ENCODE data around the gene PLAAT2. TPM values are rescaled to one million over a fixed set of nuclear protein-coding genes. Genes with fewer than 3 reads are reported as not detected.
"Not testable (repeated sequence)": the region's sequence is repeated elsewhere in the genome, so short reads cannot be mapped to it uniquely, and the experiment has no call there.

The PLAAT2 gene
- total RNA-seq, 2 experiments from 2014 or later, result 0.34 to 0.49 TPM

- H3K27ac ChIP-seq (ENCODE audit: low read depth in 1 of 2, low read length in 2 of 2); intact Hi-C loops (cut with DNase I, micrococcal nuclease); H3K4me3 Mint-ChIP-seq; H3K27ac Mint-ChIP-seq; CTCF ChIA-PET; H3K27me3 ChIP-seq (ENCODE audit: control insufficient read depth in 1 of 2, insufficient read depth in 2 of 2, low read length in 2 of 2); POLR2A ChIA-PET; H3K9me3 Mint-ChIP-seq; H3K36me3 ChIP-seq (ENCODE audit: insufficient read depth, low read length); H3K36me3 Mint-ChIP-seq (ENCODE audit: low read depth); H3K4me3 ChIP-seq (ENCODE audit: low read length); ATAC-seq (ENCODE audit: poor library complexity); H3K9me3 ChIP-seq (ENCODE audit: control insufficient read depth in 1 of 2, insufficient read depth in 1 of 2, low read length in 2 of 2); DNase-seq; H3K27me3 Mint-ChIP-seq: not testable (repeated sequence)
- H3K4me1 ChIP-seq (ENCODE audit: insufficient read depth, low read length), result peaks cover 31% of the 10 kb centered on the region
- peaks cover 49% of the 10 kb centered on the region for H3K4me1 Mint-ChIP-seq (ENCODE audit: low read depth)
Measured at GRCh38 chr11:63528156-63528555, 35.0 kb downstream of the PLAAT2 start.

GRCh38 chr11:63527667-63528066 lies 35.5 kb downstream of the PLAAT2 start:
- Mint-ChIP-seq H3K27ac (no peak overlapping the region), H3K4me3 (no peak overlapping the region), H3K36me3 (ENCODE audit: low read depth) (no peaks in the 10 kb centered on the region), H3K9me3 (no peaks in the 10 kb centered on the region), H3K27me3 (no peaks in the 10 kb centered on the region), H3K4me1 (ENCODE audit: low read depth) (peaks cover 44% of the 10 kb centered on the region)
- TF ChIP-seq CTCF (IDR thresholded peaks at IDR 0.05), result no peak
- ChIA-PET CTCF (no interaction called here), POLR2A (interaction anchor here (0.9 kb wide), 1 partner anchor 9 kb away, joined by 3 read pairs; the partner anchor contains the start of gene PLAAT4)
- intact Hi-C loops (cut with DNase I, micrococcal nuclease), result no loop called here
- no peak overlapping the region for H3K27ac ChIP-seq (ENCODE audit: low read depth in 1 of 2, low read length in 2 of 2)
- DNase-seq, result no peak
- no peaks in the 10 kb centered on the region for H3K36me3 ChIP-seq (ENCODE audit: insufficient read depth, low read length)
- no peaks in the 10 kb centered on the region for H3K9me3 ChIP-seq (ENCODE audit: control insufficient read depth in 1 of 2, insufficient read depth in 1 of 2, low read length in 2 of 2)
- peaks cover 26% of the 10 kb centered on the region for H3K4me1 ChIP-seq (ENCODE audit: insufficient read depth, low read length)
- ATAC-seq (ENCODE audit: poor library complexity), result no peak
- H3K4me3 ChIP-seq (ENCODE audit: low read length), result no peak overlapping the region
- no peaks in the 10 kb centered on the region for H3K27me3 ChIP-seq (ENCODE audit: control insufficient read depth in 1 of 2, insufficient read depth in 2 of 2, low read length in 2 of 2)

GRCh38 chr11:63523151-63523550 lies 40.0 kb downstream of the PLAAT2 start:
- ATAC-seq (ENCODE audit: poor library complexity) (no peak), DNase-seq (no peak)
- Mint-ChIP-seq H3K9me3 (no peaks in the 10 kb centered on the region), H3K27ac (no peak overlapping the region), H3K27me3 (no peaks in the 10 kb centered on the region), H3K36me3 (ENCODE audit: low read depth) (no peaks in the 10 kb centered on the region), H3K4me1 (ENCODE audit: low read depth) (peaks cover 26% of the 10 kb centered on the region), H3K4me3 (no peak overlapping the region)
- Histone ChIP-seq H3K27ac (ENCODE audit: low read depth in 1 of 2, low read length in 2 of 2) (no peak overlapping the region), H3K4me1 (ENCODE audit: insufficient read depth, low read length) (peaks cover 6% of the 10 kb centered on the region), H3K4me3 (ENCODE audit: low read length) (no peak overlapping the region), H3K27me3 (ENCODE audit: control insufficient read depth in 1 of 2, insufficient read depth in 2 of 2, low read length in 2 of 2) (no peaks in the 10 kb centered on the region), H3K36me3 (ENCODE audit: insufficient read depth, low read length) (no peaks in the 10 kb centered on the region), H3K9me3 (ENCODE audit: control insufficient read depth in 1 of 2, insufficient read depth in 1 of 2, low read length in 2 of 2) (no peaks in the 10 kb centered on the region)
- no peak for TF ChIP-seq CTCF (IDR thresholded peaks at IDR 0.05)
- ChIA-PET POLR2A (interaction anchor here (1.0 kb wide), 1 partner anchor 13 kb away, joined by 3 read pairs; the partner anchor contains the start of gene PLAAT4), CTCF (interaction anchor here (1.8 kb wide), 1 partner anchor 147 kb away, joined by 4 read pairs; the partner anchor contains the start of gene ATL3)
- intact Hi-C loops (cut with DNase I, micrococcal nuclease), result no loop called here

GRCh38 chr11:63521896-63522295 lies 41.3 kb downstream of the PLAAT2 start:
- ChIA-PET POLR2A (interaction anchor here (1.0 kb wide), 1 partner anchor 10 kb away, joined by 3 read pairs; no protein-coding TSS in a partner anchor), CTCF (no interaction called here)
- Histone ChIP-seq H3K27me3 (ENCODE audit: control insufficient read depth in 1 of 2, insufficient read depth in 2 of 2, low read length in 2 of 2) (no peaks in the 10 kb centered on the region), H3K4me1 (ENCODE audit: insufficient read depth, low read length) (peaks cover 6% of the 10 kb centered on the region), H3K4me3 (ENCODE audit: low read length) (no peak overlapping the region), H3K27ac (ENCODE audit: low read depth in 1 of 2, low read length in 2 of 2) (no peak overlapping the region), H3K36me3 (ENCODE audit: insufficient read depth, low read length) (no peaks in the 10 kb centered on the region), H3K9me3 (ENCODE audit: control insufficient read depth in 1 of 2, insufficient read depth in 1 of 2, low read length in 2 of 2) (no peaks in the 10 kb centered on the region)
- Mint-ChIP-seq H3K27ac (no peak overlapping the region), H3K4me3 (no peak overlapping the region), H3K4me1 (ENCODE audit: low read depth) (peaks cover 21% of the 10 kb centered on the region), H3K36me3 (ENCODE audit: low read depth) (no peaks in the 10 kb centered on the region), H3K9me3 (no peaks in the 10 kb centered on the region), H3K27me3 (no peaks in the 10 kb centered on the region)
- no peak for TF ChIP-seq CTCF (IDR thresholded peaks at IDR 0.05)
- intact Hi-C loops (cut with DNase I, micrococcal nuclease), result no loop called here
- DNase-seq (no peak), ATAC-seq (ENCODE audit: poor library complexity) (no peak)

Measured in CD4-positive, alpha-beta T cell (primary cell).